A673 (cell line): Measurements from ENCODE around the gene INHBC. TPM values are rescaled to one million over a fixed set of nuclear protein-coding genes. Genes with fewer than 3 reads are reported as not detected.

ENCODE experiments used
- BruUV-seq: library from RNA; stranded (reverse); fragments of 400-500 nt; replicated peaks from 2 replicates; lab custom pipeline; 2021; lab: Mats Ljungman, UMichigan
- CTCF ChIA-PET: fragments of 300-600 bp; sonication (Branson Sonifier 250); formaldehyde crosslinking; loops from one replicate; lab custom pipeline; 2022; ENCODE audit warnings: antibody characterized with exemption; lab: Charles Lee
- POLR2A ChIA-PET: fragments of 300-600 bp; sonication (Branson Sonifier 250); formaldehyde crosslinking; loops from one replicate; lab custom pipeline; 2022; ENCODE audit warnings: antibody characterized with exemption; ENCODE audit not compliant: low non-redundant PET; lab: Charles Lee
- DNase-seq: peaks from one replicate; pipeline ENCODE4 v3.0.0-alpha.2; 2015; ENCODE audit warnings: low spot score
- H3K27ac ChIP-seq: fragments of 200-600 bp; sonication (generic); 2 replicates; pipeline ENCODE4 v1.5.1; 2016; ENCODE audit warnings: mixed run types, low read depth, mild to moderate bottlenecking, mixed read lengths, antibody characterized with exemption, low read length; ENCODE audit not compliant: poor library complexity, severe bottlenecking
- H3K27me3 ChIP-seq: fragments of 200-600 bp; sonication (generic); replicated peaks from 2 replicates; pipeline ENCODE4 v1.6.1; 2017; ENCODE audit warnings: mixed run types, low read depth, mild to moderate bottlenecking, mixed read lengths, antibody characterized with exemption, low read length; ENCODE audit not compliant: insufficient read depth, poor library complexity
- H3K36me3 ChIP-seq: fragments of 200-600 bp; sonication (generic); 2 replicates; pipeline ENCODE4 v1.6.1; 2016; ENCODE audit warnings: mixed run types, mild to moderate bottlenecking, mixed read lengths, antibody characterized with exemption, low read length; ENCODE audit not compliant: insufficient read depth, poor library complexity, severe bottlenecking
- H3K4me1 ChIP-seq: fragments of 200-600 bp; sonication (generic); 2 replicates; pipeline ENCODE4 v1.6.1; 2017; ENCODE audit warnings: mixed run types, mild to moderate bottlenecking, mixed read lengths, antibody characterized with exemption, low read length; ENCODE audit not compliant: insufficient read depth, poor library complexity, severe bottlenecking
- H3K4me3 ChIP-seq: fragments of 200-600 bp; sonication (generic); 2 replicates; pipeline ENCODE4 v1.5.1; 2016; ENCODE audit warnings: low read depth, mixed run types, mild to moderate bottlenecking, mixed read lengths, low read length; ENCODE audit not compliant: poor library complexity, severe bottlenecking
- H3K9me3 ChIP-seq: fragments of 200-600 bp; sonication (generic); 2 replicates; pipeline ENCODE4 v1.6.1; 2016; ENCODE audit warnings: mixed run types, low read depth, mild to moderate bottlenecking, mixed read lengths, antibody characterized with exemption, low read length; ENCODE audit not compliant: poor library complexity, severe bottlenecking
- EZH2 ChIP-seq: fragments of 200-600 bp; sonication (generic); IDR thresholded peaks from 2 replicates; pipeline ENCODE4 v1.6.1; 2017; ENCODE audit warnings: borderline replicate concordance, low read depth, mild to moderate bottlenecking, mixed read lengths, antibody characterized with exemption, low read length; ENCODE audit not compliant: poor library complexity, severe bottlenecking
- intact Hi-C: fragments of 100-400 bp; cut with micrococcal nuclease; formaldehyde crosslinking; loops from one replicate; pipeline ENCODE4 v1.10.0; 2022; ENCODE audit not compliant: unreplicated experiment
- total RNA-seq: library from RNA; stranded (reverse); gene quantifications from 2 replicates; pipeline ENCODE4 v1.2.3, GENCODE V29; 2021
- TF ChIP-seq, protein P1 (sequence below): fragments of 300-800, 200-600 bp; sonication (generic); conservative IDR thresholded peaks from 2 replicates; pipeline ENCODE4 v1.5.1; 2017; ENCODE audit warnings: low read depth, mild to moderate bottlenecking, antibody characterized with exemption, low read length, moderate library complexity, mixed read lengths

The INHBC gene
- total RNA-seq, 1 experiment from 2014 or later = not detected

DNA sequence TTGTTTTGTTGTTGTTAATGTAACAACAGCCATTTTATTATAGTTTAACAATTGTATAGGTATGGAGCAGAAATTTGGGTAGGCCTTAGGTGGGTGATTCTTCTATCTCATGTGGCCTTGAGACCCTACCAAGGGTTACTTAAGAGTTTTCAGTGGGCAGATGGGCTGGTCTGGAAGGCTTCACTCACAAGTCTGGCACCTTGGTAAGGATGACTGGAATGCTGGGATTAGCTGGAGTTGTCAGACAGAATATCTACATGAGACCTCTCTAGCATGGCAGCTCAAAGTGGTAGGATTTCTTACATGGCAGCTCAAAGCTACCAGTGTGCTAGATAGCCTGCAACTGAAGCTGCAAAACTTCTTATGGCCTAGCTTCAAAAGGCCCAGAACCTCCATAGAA lies 51.1 kb downstream of the INHBC start:
- intact Hi-C loops = no loop called here
- peaks cover 9% of the 10 kb centered on the region for H3K4me1 ChIP-seq
- POLR2A ChIA-PET = no interaction called here

DNA sequence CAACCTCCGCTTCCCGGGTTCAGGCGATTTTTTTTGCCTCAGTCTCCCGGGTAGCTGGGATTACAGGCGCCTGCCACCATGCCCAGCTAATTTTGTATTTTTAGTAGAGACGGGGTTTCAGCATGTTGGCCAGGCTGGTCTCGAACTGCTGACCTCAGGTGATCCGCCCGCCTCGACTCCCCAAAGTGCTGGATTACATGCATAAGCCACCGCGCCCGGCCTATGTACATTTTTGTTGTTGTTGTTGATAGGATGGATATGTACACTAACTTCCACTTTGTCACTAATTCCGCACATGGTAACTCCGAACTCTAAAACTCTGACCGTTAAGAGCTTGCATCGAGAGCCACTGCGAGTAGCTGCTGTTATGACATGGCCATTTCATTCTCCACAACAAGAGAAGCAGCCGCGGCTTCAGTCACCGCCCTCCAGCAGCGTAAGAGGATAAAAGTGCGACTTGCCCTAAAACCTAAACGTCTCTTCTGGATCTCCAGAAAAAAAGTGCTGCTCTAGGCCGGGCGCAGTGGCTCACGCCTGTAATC lies 52.5 kb downstream of the INHBC start:
- H3K27me3 ChIP-seq = no peaks in the 10 kb centered on the region
- H3K4me1 ChIP-seq = peaks cover 9% of the 10 kb centered on the region
- BruUV-seq = no TSS peak
- no peak for DNase-seq
- peak overlapping the region; percentile 37 for H3K27ac ChIP-seq
- ChIA-PET POLR2A (interaction anchor here (0.8 kb wide), 1 partner anchor 12 kb away, joined by 8 read pairs; no protein-coding TSS in a partner anchor), CTCF (no interaction called here)
- intact Hi-C loops = no loop called here
- no peak for TF ChIP-seq EZH2
- TF ChIP-seq, protein P1, sequence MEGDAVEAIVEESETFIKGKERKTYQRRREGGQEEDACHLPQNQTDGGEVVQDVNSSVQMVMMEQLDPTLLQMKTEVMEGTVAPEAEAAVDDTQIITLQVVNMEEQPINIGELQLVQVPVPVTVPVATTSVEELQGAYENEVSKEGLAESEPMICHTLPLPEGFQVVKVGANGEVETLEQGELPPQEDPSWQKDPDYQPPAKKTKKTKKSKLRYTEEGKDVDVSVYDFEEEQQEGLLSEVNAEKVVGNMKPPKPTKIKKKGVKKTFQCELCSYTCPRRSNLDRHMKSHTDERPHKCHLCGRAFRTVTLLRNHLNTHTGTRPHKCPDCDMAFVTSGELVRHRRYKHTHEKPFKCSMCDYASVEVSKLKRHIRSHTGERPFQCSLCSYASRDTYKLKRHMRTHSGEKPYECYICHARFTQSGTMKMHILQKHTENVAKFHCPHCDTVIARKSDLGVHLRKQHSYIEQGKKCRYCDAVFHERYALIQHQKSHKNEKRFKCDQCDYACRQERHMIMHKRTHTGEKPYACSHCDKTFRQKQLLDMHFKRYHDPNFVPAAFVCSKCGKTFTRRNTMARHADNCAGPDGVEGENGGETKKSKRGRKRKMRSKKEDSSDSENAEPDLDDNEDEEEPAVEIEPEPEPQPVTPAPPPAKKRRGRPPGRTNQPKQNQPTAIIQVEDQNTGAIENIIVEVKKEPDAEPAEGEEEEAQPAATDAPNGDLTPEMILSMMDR = no peak
- no peaks in the 10 kb centered on the region for H3K9me3 ChIP-seq
- peak overlapping the region; percentile 84 for H3K4me3 ChIP-seq
- peaks cover 34% of the 10 kb centered on the region for H3K36me3 ChIP-seq

More for the DNA sequence above, 51.1 kb downstream of the INHBC start:
- Histone ChIP-seq H3K36me3 (peaks cover 21% of the 10 kb centered on the region), H3K4me3 (no peak overlapping the region), H3K9me3 (no peaks in the 10 kb centered on the region), H3K27ac (no peak overlapping the region), H3K27me3 (no peaks in the 10 kb centered on the region)
- DNase-seq = no peak
- CTCF ChIA-PET = interaction anchor here (0.6 kb wide), 1 partner anchor 746 kb away, joined by 3 read pairs; no protein-coding TSS in a partner anchor
- no peak for TF ChIP-seq EZH2
- TF ChIP-seq, protein P1 = no peak
- BruUV-seq = no TSS peak

DNA sequence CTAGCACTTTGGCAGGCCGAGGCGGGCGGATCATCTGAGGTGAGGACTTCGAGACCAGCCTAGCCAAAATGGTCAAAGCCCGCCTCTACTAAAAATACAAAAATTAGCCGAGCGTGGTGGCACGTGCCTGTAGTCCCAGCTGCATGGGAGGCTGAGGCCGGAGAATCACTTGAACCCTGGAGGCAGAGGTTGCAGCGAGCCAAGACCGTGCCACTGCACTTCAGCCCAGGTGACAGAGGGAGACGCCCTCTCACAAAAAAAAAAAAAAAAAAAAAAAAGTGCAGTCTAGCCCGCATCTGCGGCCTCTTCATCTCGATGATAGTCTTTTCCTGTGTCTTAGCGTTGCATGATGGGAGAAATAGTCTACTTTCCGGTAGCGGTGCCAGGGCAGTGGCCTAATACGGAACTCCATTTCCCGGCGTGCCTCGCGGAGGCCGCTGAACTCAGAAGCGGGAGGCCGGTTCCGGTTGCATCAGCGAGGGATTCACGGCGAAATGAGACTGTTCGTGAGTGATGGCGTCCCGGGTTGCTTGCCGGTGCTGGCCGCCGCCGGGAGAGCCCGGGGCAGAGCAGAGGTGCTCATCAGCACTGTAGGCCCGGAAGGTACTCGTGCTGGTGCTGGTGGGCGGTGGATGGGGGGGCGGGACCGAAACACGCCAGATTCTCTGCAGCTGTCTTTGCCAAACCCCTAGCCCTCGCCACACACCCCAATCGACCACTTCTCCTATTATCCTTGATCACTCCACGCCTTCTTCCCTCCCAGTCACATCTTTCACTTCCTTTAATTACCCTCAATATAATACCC lies 53.2 kb downstream of the INHBC start, which contains the start of gene MARS1:
MARS1 (plus strand) TSS at position 472 of the 805 bp plus-strand sequence; CDS start at position 495, 23 bp downstream.
- POLR2A ChIA-PET = interaction anchor here (0.8 kb wide), 1 partner anchor 13 kb away, joined by 8 read pairs; no protein-coding TSS in a partner anchor
- CTCF ChIA-PET = no interaction called here
- no peaks in the 10 kb centered on the region for H3K9me3 ChIP-seq
- no peaks in the 10 kb centered on the region for H3K27me3 ChIP-seq
- DNase-seq = peak; percentile 99
- intact Hi-C loops = no loop called here
- no peak for TF ChIP-seq EZH2
- TF ChIP-seq, protein P1 = peak; percentile 48
- peaks cover 39% of the 10 kb centered on the region for H3K36me3 ChIP-seq
- H3K27ac ChIP-seq = peak within 1 kb of the TSS; percentile 94
- H3K4me3 ChIP-seq = peak within 1 kb of the TSS; percentile 84
- H3K4me1 ChIP-seq = peaks cover 9% of the 10 kb centered on the region
- no TSS peak for BruUV-seq
